Measurements from ENCODE around the gene ZBTB17.

DNA sequence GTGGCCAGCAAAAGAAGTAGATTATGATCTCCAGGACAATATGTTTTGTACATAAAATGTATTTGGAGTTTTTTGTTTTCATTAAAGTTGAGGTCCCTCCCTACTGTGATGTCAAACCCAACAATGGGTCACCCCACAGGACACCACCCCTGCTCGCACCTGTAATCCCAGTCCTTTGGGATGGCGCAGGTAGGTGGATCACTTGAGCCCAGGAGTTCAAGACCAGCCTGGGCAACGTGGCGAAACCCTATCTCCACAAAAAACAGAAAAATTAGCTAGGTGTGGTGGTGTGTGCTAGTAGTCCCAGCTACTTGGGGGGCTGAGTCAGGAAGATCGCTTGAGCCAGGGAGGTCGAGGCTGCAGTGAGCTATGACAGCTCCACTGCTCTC is 9.0 kb downstream of the ZBTB17 start:
- TF ChIP-seq, protein P1, sequence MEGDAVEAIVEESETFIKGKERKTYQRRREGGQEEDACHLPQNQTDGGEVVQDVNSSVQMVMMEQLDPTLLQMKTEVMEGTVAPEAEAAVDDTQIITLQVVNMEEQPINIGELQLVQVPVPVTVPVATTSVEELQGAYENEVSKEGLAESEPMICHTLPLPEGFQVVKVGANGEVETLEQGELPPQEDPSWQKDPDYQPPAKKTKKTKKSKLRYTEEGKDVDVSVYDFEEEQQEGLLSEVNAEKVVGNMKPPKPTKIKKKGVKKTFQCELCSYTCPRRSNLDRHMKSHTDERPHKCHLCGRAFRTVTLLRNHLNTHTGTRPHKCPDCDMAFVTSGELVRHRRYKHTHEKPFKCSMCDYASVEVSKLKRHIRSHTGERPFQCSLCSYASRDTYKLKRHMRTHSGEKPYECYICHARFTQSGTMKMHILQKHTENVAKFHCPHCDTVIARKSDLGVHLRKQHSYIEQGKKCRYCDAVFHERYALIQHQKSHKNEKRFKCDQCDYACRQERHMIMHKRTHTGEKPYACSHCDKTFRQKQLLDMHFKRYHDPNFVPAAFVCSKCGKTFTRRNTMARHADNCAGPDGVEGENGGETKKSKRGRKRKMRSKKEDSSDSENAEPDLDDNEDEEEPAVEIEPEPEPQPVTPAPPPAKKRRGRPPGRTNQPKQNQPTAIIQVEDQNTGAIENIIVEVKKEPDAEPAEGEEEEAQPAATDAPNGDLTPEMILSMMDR (conservative IDR thresholded peaks at IDR 0.05) = no peak
- no peak for TF ChIP-seq EZH2 (IDR thresholded peaks at IDR 0.05; ENCODE audit: low read depth)
